HS-27A (cell line): ENCODE results near the gene IQCB1.
A peak's percentile ranks its signal among the peaks of the same experiment; 100 is the strongest.
"Not testable (repeated sequence)": the region's sequence is repeated elsewhere in the genome, so short reads cannot be mapped to it uniquely, and the experiment has no call there.

Source experiments
- DNase-seq: peaks from one replicate; pipeline ENCODE4 v3.0.0-alpha.2; 2012; ENCODE audit warnings: low read depth, missing footprints

The IQCB1 gene

GRCh38 chr3:121834671-121835464 is at the start of gene IQCB1, which contains the start of gene EAF2:
Gene IQCB1, minus strand, starts transcription at chr3:121835060. Its CDS starts 6,100 bp downstream, at chr3:121828960.
Gene EAF2, plus strand, starts transcription at chr3:121835209. Its CDS starts 77 bp downstream, at chr3:121835286.
- peak; percentile 91 for DNase-seq

GRCh38 chr3:121883507-121883906 is 48.6 kb upstream of the IQCB1 start:
- no peak for DNase-seq

GRCh38 chr3:121878411-121878810 is 43.6 kb upstream of the IQCB1 start:
- no peak for DNase-seq

GRCh38 chr3:121871430-121871829 is 36.6 kb upstream of the IQCB1 start:
- DNase-seq, result no peak

GRCh38 chr3:121870717-121871116 is 35.9 kb upstream of the IQCB1 start:
- DNase-seq, result no peak

- DNase-seq, result no peak
Measured at GRCh38 chr3:121869736-121870135, 34.9 kb upstream of the IQCB1 start.

GRCh38 chr3:121863801-121864200 is 28.9 kb upstream of the IQCB1 start:
- no peak for DNase-seq

- not testable (repeated sequence) for DNase-seq
Measured at GRCh38 chr3:121863247-121863646, 28.4 kb upstream of the IQCB1 start.

GRCh38 chr3:121857778-121858177 is 22.9 kb upstream of the IQCB1 start:
- not testable (repeated sequence) for DNase-seq

GRCh38 chr3:121855555-121855954 is 20.7 kb upstream of the IQCB1 start:
- DNase-seq, result no peak

- DNase-seq, result no peak
Measured at GRCh38 chr3:121852256-121852655, 17.4 kb upstream of the IQCB1 start.

GRCh38 chr3:121844892-121845291 is 10.0 kb upstream of the IQCB1 start:
- no peak for DNase-seq

GRCh38 chr3:121839962-121840361 is 5.1 kb upstream of the IQCB1 start:
- DNase-seq, result no peak

GRCh38 chr3:121836481-121836880 is 1.6 kb upstream of the IQCB1 start:
- no peak for DNase-seq

- DNase-seq, result no peak
Measured at GRCh38 chr3:121836064-121836463, 1.2 kb upstream of the IQCB1 start.

GRCh38 chr3:121835465-121835801 is 573 bp upstream of the IQCB1 start:
- no peak for DNase-seq

- DNase-seq, result no peak
Measured at GRCh38 chr3:121834157-121834670, 646 bp downstream of the IQCB1 start.

- no peak for DNase-seq
Measured at GRCh38 chr3:121822973-121823372, 11.9 kb downstream of the IQCB1 start.

- DNase-seq, result no peak
Measured at GRCh38 chr3:121821421-121822199, 13.2 kb downstream of the IQCB1 start.

- DNase-seq, result no peak
Measured at GRCh38 chr3:121819236-121819635, 15.6 kb downstream of the IQCB1 start.

GRCh38 chr3:121818578-121818977 is 16.3 kb downstream of the IQCB1 start:
- DNase-seq, result no peak

- DNase-seq, result no peak
Measured at GRCh38 chr3:121817753-121818152, 17.1 kb downstream of the IQCB1 start.

- no peak for DNase-seq
Measured at GRCh38 chr3:121809249-121809648, 25.6 kb downstream of the IQCB1 start.
